ENCODE data around the gene MED9. TPM values are rescaled to one million over a fixed set of nuclear protein-coding genes. Genes with fewer than 3 reads are reported as not detected.

Gene MED9
- total and polyA plus RNA-seq, 2 donors (not counting 3 experiments of a cell fraction or from before 2014, with no cell fraction given), result 15.1 to 18.2 TPM

- no peaks in the 10 kb centered on the region for H3K9me3 ChIP-seq (replicated peaks; ENCODE audit: control insufficient read depth, insufficient read depth, low read length)
- peaks cover 0 to 2% of the 10 kb centered on the region in 2 experiments for H3K36me3 ChIP-seq (ENCODE audit: control insufficient read depth in 2 of 2, extremely low read depth in 1 of 2, insufficient read depth in 2 of 2, low read length in 2 of 2)
- peak; percentile 42 for FAIRE-seq
- no peak overlapping the region for H3K4me2 ChIP-seq (ENCODE audit: insufficient read depth, low read length)
- H4K20me1 ChIP-seq (replicated peaks; ENCODE audit: control insufficient read depth, extremely low read depth, insufficient read depth, low read length), result no peaks in the 10 kb centered on the region
- no peaks in the 10 kb centered on the region for H3K27me3 ChIP-seq (ENCODE audit: control insufficient read depth in 2 of 2, insufficient read depth in 2 of 2, low read length in 2 of 2)
- no peak for TF ChIP-seq GATA2 (IDR thresholded peaks at IDR 0.05; ENCODE audit: insufficient read depth, insufficient read length, low read depth, low read length)
- TF ChIP-seq POLR2A (IDR thresholded peaks at IDR 0.05; ENCODE audit: low read depth, low read length), result no peak
- TF ChIP-seq FOS (IDR thresholded peaks at IDR 0.05; ENCODE audit: borderline replicate concordance, insufficient read depth, low read length), result no peak
- TF ChIP-seq MAX (IDR thresholded peaks at IDR 0.05; ENCODE audit: insufficient read depth, insufficient read length), result no peak
- no peak for TF ChIP-seq EZH2 (IDR thresholded peaks at IDR 0.05; ENCODE audit: borderline replicate concordance, low read depth, low read length, severe bottlenecking)
- no peak for TF ChIP-seq JUN (IDR thresholded peaks at IDR 0.05; ENCODE audit: borderline replicate concordance, insufficient read depth, insufficient read length, low read depth)
- no peak for TF ChIP-seq MYC (IDR thresholded peaks at IDR 0.05; ENCODE audit: low read depth, low read length)
- no peak for TF ChIP-seq POLR2AphosphoS5 (IDR thresholded peaks at IDR 0.05; ENCODE audit: insufficient read depth, low read depth, low read length)
- TF ChIP-seq, protein P1, sequence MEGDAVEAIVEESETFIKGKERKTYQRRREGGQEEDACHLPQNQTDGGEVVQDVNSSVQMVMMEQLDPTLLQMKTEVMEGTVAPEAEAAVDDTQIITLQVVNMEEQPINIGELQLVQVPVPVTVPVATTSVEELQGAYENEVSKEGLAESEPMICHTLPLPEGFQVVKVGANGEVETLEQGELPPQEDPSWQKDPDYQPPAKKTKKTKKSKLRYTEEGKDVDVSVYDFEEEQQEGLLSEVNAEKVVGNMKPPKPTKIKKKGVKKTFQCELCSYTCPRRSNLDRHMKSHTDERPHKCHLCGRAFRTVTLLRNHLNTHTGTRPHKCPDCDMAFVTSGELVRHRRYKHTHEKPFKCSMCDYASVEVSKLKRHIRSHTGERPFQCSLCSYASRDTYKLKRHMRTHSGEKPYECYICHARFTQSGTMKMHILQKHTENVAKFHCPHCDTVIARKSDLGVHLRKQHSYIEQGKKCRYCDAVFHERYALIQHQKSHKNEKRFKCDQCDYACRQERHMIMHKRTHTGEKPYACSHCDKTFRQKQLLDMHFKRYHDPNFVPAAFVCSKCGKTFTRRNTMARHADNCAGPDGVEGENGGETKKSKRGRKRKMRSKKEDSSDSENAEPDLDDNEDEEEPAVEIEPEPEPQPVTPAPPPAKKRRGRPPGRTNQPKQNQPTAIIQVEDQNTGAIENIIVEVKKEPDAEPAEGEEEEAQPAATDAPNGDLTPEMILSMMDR (IDR thresholded peaks at IDR 0.05; ENCODE audit: extremely low read depth in 1 of 2, insufficient read depth in 1 of 2, low read depth in 1 of 2, low read length in 2 of 2), result no peak
- H3K4me3 ChIP-seq (replicated peaks in 1 of 3; ENCODE audit: insufficient read depth in 1 of 3, low read depth in 1 of 3, low read length in 3 of 3), result no peak overlapping the region
- H3K27ac ChIP-seq (ENCODE audit: insufficient read depth, low read depth, low read length), result no peak overlapping the region
- peaks cover 18% of the 10 kb centered on the region for H3K4me1 ChIP-seq (ENCODE audit: control insufficient read depth, extremely low read depth, insufficient read depth, low read length)
- POLR2A ChIA-PET, result no interaction called here
- BruUV-seq (replicated peaks), result no TSS peak
- no peak for DNase-seq (ENCODE audit: low read depth, low spot score)
- dilution Hi-C loops (cut with MboI; ENCODE audit: extremely low pct_ligation_motif_present, low sequenced_read_pairs) (no loop called here), intact Hi-C loops (cut with micrococcal nuclease) (no loop called here)
- H3K9me1 ChIP-seq (replicated peaks; ENCODE audit: control insufficient read depth, extremely low read depth, insufficient read depth, low read length), result no peaks in the 10 kb centered on the region
- CTCF ChIA-PET, result no interaction called here
- no peak overlapping the region for H3K9ac ChIP-seq (replicated peaks; ENCODE audit: extremely low read depth, insufficient read depth, low read length)
- H2AFZ ChIP-seq (ENCODE audit: low read depth, low read length), result no peak overlapping the region
- peaks cover 74% of the 10 kb centered on the region for H3K79me2 ChIP-seq (ENCODE audit: control insufficient read depth, insufficient read depth, low read length)
Observed at GRCh38 chr17:17481860-17482259, 5.1 kb downstream of the MED9 start.

All from endothelial cell of umbilical vein (primary cell).